Retinal pigment epithelial cell (primary cell): ENCODE measurements around the gene SLC25A23.
"Not testable (repeated sequence)": the region's sequence is repeated elsewhere in the genome, so short reads cannot be mapped to it uniquely, and the experiment has no call there.

ENCODE experiments used
- DNase-seq: peaks from one replicate; pipeline ENCODE4 v3.0.0-alpha.2; 2010; ENCODE audit warnings: low read depth
- H3K4me3 ChIP-seq: 2 replicates; pipeline ENCODE4 v1.5.1; 2011; ENCODE audit warnings: mild to moderate bottlenecking, low read length, control low read depth, moderate library complexity
- TF ChIP-seq, protein P1 (sequence below): conservative IDR thresholded peaks from 2 replicates; pipeline ENCODE4 v1.5.1; 2011; ENCODE audit warnings: low read depth, low read length, control low read depth, inconsistent platforms

Gene SLC25A23

DNA sequence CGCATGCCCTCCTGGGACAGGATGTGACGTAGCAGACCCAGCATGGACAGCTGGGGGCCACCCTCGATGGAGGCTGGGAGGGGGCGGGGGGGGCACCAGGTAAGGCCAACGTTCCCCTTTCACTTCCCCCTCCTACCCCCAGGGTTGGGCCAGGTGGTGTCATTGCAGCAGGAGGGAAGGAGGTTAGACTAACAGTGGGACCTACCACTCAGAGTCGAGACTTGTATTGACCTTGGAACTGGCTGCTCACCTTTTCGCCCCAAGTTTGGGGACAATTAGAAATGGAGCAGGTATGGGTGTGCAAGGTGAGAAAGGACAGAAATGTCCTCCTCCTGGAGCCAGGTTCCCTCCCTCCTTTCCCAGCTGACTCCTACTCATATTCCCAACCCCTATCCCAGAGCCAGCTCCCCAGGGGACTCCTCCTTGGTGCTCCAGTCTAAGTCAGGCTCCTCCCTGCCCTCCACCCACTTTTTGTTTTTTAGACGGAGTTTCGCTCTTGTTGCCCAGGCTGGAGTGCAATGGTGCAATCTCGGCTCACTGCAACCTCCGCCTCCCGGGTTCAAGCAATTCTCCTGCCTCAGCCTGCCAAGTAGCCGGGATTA is 17.4 kb downstream of the SLC25A23 start:
- TF ChIP-seq, protein P1, sequence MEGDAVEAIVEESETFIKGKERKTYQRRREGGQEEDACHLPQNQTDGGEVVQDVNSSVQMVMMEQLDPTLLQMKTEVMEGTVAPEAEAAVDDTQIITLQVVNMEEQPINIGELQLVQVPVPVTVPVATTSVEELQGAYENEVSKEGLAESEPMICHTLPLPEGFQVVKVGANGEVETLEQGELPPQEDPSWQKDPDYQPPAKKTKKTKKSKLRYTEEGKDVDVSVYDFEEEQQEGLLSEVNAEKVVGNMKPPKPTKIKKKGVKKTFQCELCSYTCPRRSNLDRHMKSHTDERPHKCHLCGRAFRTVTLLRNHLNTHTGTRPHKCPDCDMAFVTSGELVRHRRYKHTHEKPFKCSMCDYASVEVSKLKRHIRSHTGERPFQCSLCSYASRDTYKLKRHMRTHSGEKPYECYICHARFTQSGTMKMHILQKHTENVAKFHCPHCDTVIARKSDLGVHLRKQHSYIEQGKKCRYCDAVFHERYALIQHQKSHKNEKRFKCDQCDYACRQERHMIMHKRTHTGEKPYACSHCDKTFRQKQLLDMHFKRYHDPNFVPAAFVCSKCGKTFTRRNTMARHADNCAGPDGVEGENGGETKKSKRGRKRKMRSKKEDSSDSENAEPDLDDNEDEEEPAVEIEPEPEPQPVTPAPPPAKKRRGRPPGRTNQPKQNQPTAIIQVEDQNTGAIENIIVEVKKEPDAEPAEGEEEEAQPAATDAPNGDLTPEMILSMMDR: no peak
- H3K4me3 ChIP-seq: no peak overlapping the region
- DNase-seq: no peak

DNA sequence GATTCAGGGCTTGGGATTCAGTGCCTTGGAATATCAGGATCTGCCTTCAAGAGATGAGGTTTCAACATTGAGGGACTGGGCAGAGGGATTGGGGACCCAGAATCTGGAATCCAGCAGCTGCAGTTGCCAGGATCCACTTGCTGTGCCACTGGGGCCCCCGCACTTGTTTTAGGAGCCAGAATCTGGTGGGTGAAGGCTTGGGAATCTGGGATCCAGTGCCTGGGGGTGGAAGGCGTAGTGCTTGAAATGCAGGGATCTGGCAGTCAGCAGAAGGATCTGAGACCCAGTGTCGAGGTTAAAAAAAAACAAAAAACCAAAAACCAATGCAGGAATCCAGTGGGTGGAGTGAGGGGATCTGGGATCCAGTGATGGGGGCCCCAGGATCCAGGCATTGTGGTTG is 18.7 kb downstream of the SLC25A23 start:
- TF ChIP-seq, protein P1: no peak
- no peak overlapping the region for H3K4me3 ChIP-seq
- no peak for DNase-seq

DNA sequence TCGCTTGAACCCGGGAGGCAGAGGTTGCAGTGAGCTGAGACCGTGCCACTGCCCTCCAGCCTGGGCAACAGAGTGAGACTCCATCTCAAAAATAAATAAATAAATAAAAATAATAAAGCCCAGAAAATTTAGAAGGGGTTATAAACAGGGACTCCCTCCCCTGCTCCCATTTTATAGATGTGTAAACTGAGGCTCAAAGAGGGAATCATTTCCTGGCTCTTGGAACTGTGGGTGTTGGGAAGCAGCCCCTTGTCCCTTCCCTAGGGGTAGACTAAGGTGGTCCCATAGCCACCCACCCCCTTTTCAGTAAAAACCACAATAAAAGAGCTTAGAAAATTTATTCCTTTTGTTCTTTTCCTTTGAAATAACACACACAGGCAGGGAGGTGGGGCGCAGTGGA is 19.8 kb downstream of the SLC25A23 start:
- DNase-seq: no peak
- H3K4me3 ChIP-seq: no peak overlapping the region
- TF ChIP-seq, protein P1: no peak

DNA sequence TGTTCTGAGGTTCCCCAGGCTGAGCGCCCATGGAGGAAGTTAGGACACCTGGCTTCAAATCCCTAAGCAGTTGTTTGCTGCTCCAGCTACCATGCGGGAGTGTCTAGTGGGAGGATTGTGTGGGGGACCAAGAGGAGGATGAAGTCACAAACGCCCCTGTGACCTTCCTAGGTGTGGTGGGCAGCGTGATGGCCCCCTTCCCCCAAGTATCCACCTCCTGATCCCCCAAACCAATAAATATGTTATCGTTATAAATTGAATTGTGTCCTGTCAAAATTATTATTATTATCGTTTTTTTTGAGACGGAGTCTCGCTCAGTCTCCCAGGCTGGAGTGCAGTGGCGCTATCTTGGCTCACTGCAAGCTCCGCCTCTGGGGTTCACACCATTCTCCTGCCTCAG is 25.9 kb downstream of the SLC25A23 start, which contains the start of gene SLC25A41:
Gene SLC25A41 (minus strand): TSS at position 101 of the 400 bp plus-strand sequence. CDS start 70 bp downstream, at position 31.
- DNase-seq: no peak
- no peak within 1 kb of the TSS for H3K4me3 ChIP-seq
- TF ChIP-seq, protein P1: no peak

DNA sequence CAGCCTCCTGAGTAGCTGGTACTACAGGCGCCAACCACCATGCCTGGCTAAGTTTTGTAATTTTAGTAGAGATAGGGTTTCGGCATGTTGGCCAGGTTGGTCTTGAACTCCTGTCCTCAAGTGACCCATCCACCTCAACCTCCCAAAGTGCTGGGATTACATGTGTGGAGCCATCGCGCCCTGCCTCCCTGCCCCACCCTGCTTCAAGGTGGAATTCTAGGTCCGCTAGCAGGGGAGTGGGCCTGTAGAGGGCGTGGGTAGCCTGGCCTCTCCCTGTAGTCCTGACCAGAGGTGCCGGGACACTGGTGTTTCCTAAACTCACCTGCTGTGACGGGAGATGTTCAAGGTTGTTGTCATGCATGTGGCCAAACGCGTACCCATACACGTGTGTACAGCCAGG is 26.4 kb downstream of the SLC25A23 start:
- no peak for DNase-seq
- TF ChIP-seq, protein P1: no peak
- no peak overlapping the region for H3K4me3 ChIP-seq

DNA sequence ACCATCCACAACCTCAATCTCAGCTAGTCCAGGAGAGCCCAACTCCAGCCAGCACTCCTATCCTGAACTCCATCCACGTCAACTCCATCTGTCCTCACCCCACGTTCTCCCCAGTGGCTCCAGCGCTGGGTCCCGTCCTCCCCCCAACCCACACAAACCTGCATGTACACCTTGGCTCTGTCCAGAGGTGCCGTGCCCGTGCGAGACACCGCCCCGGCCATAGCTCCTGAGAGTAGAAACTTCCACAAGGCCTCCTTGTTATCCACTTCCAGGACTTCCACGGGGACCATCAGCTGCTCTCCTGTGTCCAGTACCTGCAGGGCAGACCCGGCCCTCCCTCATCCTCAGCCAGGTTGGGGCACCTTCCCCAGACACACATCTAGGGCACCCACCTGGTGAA is 27.7 kb downstream of the SLC25A23 start:
- no peak overlapping the region for H3K4me3 ChIP-seq
- TF ChIP-seq, protein P1: no peak
- no peak for DNase-seq

DNA sequence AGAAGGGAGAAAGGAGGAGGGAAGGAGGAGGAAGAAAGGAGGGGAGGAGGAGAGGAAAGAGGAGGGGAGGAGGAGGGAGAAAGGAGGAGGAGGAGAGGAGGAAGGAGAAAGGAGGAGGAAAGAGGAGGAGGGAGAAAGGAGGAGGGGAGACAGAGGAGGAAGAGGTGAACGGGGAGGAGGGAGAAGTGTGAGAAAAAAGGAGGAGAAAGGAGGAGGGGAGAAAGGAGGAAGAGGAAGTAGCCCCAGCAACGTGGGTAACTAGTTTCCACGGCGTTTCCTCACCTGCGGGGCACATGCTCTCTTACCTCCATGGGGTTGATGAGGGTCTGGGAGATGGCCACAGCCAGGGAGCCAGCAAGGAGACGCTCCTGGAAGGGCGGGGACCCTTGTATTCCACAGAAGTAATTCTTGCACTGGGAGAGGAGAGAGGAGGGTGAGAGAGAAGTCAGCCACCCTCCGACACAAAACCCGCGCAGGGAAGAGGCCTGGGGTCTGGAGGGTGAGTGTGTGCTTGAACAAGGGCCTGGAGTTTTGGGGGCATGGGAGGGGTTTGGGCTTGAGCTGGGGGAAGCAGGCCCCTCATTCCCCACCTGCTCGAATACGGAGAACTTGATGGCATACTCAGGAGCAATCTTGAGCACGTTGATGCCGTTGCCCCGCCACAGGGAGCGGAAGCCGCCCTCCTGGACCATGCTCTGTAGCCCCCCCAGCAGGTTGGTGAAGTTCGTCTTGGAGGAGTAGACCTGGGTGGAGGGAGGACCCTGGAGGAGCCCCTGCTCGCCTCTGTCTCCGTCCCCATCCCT is 30.0 kb downstream of the SLC25A23 start:
- TF ChIP-seq, protein P1: no peak
- DNase-seq: no peak
- H3K4me3 ChIP-seq: no peak overlapping the region

DNA sequence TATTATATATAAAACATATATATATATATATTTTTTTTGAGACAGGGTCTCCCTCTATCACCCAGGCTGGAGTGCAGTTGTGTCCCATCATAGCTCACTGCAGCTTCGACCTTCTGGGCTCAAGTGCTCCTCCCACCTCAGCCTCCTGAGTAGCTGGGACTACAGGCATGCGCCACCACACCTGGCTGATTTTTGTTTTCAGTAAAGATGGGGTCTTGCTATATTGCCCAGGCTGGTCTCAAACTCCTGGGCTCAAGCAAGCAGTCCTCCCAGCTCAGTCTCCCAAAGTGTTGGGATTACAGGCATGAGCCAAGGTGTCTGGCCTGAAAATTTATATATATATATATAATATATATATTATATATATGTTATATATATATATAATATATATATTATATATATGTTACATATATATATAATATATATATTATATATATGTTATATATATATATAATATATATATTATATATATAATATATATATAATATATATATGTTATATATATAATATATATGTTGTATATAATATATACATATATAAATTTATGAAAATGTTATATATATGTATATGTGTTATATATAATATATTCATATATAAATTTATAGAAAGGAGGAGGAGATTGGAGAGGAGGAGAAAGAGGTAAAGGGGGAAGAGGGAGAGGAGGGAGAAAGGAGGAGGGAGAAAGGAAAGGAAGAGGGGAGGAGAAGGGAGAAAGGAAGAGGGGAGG is 30.7 kb downstream of the SLC25A23 start:
- H3K4me3 ChIP-seq, DNase-seq: not testable (repeated sequence)
